ENCODE data around the gene CORT.
A peak's percentile ranks its signal among the peaks of the same experiment; 100 is the strongest.
"Not testable (repeated sequence)": the region's sequence is repeated elsewhere in the genome, so short reads cannot be mapped to it uniquely, and the experiment has no call there.

The CORT gene, protein sequence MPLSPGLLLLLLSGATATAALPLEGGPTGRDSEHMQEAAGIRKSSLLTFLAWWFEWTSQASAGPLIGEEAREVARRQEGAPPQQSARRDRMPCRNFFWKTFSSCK

DNA sequence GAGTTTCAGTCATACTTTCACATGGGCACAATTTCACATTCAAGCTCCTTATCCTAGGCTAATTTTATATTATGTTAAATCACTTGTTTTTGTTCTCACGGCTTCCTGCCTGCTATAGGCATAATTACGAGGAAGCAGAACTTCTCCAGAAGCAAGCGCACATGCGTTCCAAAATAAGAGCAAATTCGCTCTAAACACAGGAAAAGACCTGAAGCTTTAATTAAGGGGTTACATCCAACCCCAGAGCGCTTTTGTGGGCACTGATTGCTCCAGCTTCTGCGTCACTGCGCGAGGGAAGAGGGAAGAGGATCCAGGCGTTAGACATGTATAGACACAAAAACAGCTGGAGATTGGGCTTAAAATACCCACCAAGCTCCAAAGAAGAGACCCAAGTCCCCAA lies at the start of gene CORT:
Gene CORT (plus strand): TSS at position 281 of the 400 bp plus-strand sequence. CDS start 193 bp downstream, outside the sequence.
- DNase-seq, result no peak

DNA sequence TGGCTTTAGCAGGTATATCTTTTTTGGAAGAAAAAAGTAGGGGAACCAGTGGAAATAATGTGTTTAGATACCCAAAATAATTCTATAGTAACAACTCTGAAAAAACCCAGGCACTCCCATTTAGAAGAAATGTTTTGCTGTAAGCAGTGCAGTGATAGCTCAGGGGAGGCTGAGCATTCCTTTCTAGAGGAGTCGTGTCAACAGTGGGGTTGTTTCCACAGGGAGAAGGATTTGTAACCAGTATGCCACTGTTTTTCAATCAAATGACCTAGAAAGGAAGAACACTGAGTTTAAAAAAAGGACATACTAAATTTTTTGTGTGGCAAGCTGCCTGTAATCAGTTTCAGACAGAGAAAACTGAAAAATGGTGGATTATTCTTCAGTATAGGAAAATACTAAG lies 48.5 kb upstream of the CORT start:
- DNase-seq, result no peak

DNA sequence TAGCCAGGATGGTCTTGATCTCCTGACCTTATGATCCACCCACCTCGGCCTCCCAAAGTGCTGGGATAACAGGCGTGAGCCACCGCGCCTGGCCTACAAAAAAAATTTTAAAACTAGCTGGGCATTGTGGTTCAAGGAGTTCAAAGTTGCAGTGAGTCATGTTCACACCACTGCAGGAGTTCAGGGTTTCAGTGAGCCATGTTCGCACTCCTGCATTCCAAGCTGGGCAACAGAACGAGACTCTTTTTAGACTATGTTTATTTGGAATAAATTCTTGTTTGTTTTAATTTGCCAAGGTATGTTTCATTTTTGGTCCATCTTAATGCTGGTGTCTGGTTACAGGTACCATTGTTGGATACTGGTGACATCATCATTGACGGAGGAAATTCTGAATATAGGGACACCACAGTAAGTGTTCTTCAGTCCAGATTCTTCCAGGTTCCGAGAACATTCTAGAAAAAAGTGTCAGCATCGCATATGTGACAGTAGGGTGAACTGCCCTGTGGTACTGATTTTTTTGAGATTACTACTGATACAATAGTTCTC lies 47.0 kb upstream of the CORT start:
- no peak for DNase-seq

DNA sequence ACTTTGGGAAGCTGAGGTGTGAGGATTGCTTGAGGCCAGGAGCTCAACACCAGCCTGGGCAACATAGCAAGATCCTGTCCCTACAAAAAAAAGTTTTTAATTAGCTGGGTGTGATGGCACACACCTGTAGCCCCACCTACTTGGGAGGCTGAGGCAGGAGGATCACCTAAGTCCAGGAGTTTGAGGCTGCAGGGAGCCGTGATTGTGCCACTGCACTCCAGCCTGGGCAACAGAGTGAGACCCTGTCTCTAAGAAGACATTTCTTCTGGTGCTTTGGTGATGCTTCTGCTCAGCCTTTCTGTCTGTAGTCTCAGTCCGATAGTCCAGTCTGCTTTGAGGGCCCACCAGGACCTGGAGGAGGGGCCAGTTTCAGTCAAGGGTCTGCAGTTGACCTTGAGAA lies 42.6 kb upstream of the CORT start:
- no peak for DNase-seq

DNA sequence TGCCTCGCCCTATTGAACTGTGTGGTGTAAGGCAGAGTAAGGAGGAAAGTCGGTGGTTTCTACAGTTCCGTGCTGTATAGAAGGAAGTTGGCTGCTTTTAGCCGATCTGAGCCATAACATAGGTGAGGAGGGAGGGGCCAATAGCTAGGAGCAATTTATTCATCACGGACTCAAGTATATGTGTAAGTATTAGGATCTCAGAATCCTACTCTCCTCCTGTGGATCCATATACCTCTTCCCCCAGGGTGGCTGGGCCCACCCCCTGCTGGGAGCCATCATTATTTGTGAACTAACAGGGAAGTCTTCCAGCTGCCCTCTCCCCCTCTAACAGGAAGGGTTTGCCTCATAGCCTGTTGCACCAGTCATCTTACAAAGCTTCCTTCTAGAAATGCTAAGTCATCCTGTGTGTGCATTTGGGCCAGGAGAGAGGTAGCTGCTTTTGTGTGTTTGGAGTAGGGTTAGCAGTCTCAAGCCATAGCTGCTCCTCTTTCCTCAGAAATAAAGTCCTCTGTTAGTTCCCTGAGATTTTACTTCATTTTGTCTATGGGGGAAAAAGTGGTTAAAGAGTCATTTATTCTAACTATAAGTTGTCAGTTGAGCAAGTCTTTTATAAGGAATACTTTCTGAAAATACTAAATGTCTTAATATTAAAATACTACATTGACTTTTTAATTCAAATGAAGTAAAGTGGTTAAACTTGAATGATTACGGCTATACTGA lies 34.5 kb upstream of the CORT start:
- no peak for DNase-seq

DNA sequence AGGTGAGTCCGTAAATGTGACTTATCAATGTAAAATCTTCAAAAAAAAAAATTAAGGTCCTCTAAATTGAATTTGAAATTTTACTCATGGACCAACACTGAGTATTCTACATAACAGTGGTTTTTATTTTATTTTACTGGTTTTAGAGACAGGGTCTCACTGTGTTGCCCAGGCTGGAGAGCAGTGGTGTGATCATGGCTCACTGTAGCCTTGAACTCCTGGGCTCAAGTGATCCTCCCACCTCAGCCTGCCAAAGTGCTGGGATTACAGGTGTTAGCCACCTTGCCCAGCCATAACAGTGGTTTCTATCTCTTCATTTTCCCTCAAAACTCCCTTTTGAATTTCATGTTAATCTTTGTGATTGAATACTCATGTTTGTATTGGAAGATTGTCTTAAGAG lies 33.9 kb upstream of the CORT start:
- DNase-seq, result not testable (repeated sequence)

DNA sequence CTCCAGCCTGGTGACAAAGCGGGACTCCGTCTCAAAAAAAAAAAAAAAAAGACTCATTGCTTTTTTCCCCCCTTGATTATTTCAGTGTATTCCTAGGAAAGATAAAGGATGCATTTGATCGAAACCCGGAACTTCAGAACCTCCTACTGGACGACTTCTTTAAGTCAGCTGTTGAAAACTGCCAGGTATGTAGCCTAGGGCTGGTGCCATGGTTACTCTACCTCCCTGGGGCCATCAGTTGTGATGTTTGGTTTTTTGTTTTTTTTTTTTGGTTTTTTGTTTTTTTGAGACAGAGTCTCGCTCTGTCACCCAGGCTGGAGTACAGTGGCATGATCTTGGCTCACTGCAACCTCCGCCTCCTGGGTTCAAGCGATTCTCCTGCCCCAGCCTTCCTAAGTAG lies 31.1 kb upstream of the CORT start:
- not testable (repeated sequence) for DNase-seq

DNA sequence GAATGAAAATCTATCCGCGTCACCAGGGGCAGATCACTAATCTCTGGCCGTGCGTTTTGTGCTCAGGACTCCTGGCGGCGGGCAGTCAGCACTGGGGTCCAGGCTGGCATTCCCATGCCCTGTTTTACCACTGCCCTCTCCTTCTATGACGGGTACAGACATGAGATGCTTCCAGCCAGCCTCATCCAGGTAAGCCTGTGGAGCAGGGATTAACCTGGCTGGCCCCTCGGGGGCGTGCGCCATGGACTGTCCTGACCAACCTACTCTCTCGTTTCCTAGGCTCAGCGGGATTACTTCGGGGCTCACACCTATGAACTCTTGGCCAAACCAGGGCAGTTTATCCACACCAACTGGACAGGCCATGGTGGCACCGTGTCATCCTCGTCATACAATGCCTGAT lies 30.5 kb upstream of the CORT start:
- no peak for DNase-seq

DNA sequence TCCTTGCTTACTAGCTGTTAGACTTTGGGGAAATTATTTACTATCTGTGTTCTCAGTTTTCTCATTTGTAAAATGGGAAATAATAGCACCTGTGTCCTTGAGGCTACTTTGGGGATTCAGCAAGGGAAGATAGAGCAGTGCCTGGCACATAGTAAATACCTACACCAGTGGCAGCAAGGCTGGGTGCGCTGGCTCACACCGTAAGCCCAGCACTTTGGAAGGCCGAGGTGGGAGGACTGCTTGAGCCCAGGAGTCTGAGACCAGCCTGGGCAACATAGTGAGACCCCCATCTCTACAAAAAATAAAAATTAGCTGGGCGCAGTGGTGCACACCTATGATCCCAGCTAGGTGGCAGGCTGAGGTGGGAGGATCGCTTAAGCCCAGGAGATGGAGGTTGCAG lies 28.2 kb upstream of the CORT start:
- no peak for DNase-seq

DNA sequence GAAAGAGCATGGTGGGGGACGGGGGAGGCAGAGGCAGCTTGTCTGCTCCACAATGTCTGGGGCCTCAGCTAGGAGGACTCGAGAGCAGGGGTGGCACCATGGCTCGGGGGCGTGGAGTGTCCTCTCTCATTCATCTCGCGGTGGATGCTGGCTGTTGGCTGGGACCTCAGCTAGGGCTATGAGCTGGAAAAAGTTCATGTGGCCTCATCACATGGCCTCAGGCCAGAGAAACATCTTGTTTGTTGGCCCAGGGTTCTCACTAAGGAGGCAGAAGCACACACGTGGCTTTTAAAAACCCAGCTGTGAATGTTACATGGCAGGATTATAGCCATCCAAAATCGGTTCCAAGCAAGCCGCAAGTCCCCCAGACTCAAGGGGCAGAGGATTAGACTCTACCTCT lies 25.8 kb upstream of the CORT start:
- no peak for DNase-seq

DNA sequence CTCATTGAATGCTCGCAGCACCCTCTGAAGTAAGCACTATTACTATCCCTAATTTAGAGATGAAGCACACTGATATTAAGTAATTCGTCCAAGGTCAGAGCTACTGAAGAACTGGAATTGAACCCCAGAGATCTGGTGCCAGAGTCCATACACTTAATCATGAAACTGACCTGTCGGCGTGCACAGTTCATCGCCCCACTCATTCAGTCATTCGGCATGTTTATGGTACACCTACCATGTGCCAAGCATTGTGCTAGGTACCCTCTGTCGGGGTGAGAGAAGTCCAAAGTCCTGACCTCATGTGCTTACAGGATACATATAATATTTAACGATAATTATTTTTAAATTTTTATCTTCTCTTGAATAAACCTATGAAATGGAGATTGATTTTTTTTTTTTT lies 25.2 kb upstream of the CORT start:
- no peak for DNase-seq

DNA sequence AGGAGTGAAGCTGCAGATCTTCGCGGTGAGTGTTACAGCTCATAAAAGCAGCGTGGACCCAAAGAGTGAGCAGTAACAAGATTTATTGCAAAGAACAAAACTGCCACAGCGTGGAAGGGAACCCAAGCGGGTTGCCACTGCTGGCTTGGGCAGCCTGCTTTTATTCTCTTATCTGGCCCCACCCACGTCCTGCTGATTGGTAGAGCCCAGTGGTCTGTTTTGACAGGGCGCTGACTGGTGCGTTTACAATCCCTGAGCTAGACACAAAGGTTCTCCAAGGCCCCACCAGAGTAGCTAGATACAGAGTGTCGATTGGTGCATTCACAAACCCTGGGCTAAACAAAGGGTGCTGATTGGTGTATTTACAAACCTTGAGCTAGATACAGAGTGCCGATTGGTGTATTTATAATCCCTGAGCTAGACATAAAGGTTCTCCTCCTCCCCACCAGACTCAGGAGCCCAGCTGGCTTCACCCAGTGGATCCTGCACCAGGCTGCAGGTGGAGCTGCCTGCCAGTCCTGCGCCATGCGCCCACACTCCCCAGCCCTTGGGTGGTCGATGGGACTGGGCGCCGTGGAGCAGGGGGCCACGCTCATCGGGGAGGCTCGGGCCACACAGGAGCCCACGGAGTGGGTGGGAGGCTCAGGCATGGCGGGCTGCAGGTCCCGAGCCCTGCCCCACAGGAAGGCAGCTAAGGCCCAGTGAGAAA lies 23.9 kb upstream of the CORT start:
- not testable (repeated sequence) for DNase-seq

DNA sequence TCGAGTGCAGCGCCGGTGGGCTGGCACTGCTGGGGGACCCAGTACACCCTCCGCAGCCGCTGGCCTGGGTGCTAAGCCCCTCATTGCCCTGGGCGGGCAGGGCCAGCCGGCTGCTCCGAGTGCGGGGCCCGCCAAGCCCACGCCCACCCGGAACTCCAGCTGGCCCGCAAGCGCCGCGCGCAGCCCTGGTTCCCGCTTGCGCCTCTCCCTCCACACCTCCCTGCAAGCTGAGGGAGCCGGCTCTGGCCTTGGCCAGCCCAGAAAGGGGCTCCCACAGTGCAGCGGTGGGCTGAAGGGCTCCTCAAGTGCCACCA lies 23.3 kb upstream of the CORT start:
- DNase-seq, result not testable (repeated sequence)

DNA sequence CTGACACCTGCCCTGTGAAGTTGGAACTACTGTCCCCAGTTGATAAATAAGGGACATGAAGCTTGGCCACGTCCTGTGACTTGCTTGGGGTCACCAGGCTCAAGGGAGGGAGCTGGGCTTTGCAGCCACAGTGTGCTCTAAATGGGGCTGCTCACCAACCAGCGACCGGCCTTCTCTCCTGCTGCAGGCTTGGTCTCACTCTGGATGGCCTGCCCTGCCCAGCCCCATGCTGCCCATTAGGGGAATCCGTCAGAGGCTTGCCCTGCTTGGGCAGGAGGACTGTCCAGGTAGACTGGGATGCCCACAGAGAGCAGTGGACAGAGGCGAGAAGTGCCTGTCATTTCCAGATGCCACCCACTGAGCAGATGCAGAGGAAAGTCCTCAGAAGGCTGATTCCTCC lies 20.8 kb upstream of the CORT start:
- DNase-seq, result no peak

DNA sequence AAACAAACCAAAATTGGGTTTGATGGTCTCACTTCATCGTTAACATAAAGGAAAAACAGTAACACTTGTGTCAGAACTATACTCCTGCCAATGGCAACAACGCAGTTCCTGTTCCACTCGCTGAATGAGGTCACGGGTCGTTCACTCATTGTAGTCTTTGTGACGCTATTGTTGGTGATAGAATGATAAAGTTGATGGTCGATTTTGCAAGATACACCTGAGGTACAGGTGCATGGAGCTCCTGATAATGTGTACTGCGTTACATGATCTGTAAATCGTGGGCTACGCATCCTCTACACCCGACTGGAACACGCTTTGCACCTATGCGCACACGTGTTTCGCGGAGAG lies 20.0 kb upstream of the CORT start:
- DNase-seq, result peak; percentile 16 to 25

DNA sequence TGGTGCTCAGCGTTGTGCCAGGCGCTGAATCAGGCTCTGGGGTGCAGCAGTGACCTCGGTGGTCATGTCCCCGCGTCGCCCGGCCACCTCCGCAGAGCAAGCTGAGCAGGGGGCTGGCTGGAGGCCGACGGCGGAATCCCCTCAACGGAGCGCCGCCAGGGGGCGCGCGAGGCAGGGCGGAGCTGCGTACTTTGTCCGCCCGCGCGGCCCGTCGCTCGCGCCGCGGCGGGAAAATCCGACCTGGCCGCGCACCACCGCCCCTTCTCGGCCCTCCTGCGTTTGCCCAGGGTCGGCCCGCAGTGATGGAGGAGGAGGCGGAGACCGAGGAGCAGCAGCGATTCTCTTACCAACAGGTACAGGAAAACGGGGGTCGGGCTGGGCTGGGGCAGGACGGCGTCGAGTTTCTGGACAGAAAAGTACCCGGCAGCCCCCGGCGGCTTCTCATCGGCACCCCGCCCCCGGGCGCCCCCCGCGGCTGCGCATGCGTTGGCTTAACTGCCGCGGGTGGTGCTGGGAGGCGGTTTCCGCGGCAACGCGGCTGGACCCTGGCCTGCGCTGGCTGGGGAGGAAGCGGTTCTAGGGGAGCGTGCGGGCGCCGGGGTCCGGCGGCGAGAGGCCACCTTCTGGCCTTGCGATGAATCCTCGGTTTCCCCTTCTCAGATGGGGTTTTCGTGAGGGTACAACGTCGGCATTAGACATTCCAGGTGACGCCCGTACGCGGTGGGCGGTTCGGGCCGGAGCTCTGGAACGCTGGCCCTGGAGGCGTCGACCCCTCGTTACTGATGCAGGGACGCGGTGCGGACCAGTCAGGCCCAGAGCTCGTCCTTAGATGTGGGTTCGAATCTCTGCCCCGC lies 19.4 kb upstream of the CORT start, which contains the start of gene CENPS:
Gene CENPS (plus strand): TSS at position 218 of the 854 bp plus-strand sequence. CDS start 85 bp downstream, at position 303.
- DNase-seq, result peak; percentile 91 to 96

DNA sequence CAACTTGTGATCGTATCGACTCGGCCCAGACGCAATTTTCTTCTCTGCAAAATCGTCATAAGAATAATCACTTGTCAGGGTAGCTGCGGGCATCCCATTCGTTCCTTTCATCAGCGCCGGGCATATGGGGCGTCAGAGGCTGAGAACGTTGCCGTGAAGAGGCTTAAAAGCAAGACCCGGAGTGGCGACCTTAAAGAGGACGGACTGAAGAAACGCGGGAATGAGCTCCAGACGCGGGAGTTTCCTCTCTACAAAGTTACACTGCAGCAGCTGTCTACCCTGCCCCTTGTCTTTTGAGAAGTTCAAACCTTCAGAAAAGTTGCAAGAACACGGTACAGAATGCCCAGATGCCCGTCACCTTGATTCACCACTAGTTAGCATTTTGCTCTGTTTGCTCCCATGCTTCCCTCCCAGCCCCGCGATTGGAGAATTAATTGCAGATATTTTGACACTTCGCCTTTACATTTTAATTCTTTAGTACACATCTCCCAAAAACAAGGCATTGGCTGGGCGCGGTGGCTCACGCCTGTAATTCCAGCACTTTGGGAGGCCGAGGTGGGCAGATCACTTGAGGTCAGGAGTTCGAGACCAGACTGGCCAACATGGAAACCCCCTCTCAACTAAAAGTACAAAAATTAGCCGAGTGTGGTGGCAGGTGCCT lies 18.6 kb upstream of the CORT start:
- peak in 1 of 2 donors; percentile 20 for DNase-seq

DNA sequence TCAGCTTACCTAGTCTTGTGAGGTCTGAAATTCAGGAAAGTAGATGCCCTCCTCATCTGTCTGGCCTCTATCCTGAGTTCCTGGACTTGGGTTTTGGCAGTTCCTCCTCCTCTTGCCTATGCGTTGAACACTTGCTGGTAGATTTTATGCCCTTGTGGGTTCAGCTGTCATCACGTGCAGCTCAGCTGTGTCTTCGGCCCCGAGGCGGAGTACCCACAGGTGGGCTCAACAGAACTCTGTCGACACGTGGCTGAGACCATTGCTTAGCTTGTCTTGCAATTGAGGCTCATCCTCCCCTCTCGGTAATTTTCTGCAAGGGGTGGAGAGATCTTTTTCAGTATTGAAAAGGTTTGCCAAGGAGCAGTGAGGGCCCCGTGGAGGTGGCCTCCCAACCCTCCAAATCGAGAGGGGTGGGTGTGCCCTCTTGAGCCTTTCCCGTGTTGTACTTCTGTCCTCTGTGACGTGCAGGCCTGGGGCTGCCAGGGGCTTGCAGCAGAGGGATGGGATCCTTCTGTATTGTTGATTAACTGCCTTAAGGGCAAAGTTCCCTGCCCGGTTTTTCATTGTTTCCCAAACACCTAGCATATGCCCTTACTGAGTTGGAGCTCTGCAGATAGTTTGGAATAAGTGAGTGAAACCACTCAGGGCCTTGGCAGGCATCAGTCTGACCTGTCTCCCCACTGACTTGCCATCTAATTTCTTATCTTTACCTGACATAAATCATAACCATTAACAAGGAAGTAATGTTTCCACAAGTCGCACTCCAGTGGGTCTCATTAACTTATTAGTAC lies 16.7 kb upstream of the CORT start:
- DNase-seq, result no peak

DNA sequence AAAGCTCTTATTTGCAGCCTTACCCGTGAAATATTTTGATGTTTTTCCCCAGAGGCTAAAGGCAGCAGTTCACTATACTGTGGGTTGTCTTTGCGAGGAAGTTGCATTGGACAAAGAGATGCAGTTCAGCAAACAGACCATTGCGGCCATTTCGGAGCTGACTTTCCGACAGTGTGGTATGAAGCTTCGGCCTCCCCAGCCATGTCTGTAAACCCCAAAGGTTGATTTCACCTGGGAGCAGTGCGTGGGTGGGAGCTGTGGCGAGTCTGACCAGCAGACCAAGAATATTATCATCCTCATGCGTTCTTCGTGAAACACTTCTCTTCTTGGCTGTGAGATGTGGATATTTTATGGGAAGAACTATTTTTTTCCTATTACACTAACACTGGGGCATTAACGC lies 16.0 kb upstream of the CORT start:
- no peak for DNase-seq

DNA sequence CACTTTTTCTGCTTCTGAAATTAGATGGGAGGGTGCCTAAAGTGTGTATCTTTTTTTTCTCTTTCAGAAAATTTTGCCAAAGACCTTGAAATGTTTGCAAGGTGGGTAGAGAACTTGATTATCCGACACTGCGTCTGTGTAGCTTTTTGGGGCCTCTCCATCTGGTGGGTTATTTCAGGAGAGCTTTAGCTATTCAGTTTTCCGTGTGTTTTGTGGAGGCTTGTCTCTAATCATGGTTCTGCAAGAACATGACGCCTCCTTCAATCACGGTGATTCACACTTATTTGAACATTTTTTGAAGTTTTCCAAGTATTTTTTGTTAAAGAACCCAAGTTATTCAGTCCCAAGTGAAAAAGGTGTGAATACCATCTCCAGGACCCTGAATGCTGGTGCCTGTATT lies 15.2 kb upstream of the CORT start:
- no peak for DNase-seq

DNA sequence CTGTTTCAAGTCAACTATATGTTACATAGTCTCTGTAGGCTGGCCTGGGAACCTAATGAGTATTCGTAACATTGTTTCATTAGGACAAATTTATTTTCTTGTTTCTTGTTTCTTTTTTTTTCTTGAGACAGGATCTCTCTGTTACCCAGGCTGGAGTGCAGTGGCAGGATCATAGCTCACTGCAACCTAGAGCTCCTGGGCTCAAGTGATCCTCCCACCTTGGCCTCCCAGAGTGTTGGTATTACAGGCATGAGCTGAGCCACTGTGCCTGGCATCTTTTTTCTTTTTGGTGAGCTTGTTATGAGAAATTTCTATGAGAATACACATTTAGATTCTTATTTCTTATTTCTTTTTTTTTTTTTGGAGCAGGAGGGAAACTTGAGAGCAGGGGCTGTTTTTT lies 12.8 kb upstream of the CORT start:
- no peak for DNase-seq

DNA sequence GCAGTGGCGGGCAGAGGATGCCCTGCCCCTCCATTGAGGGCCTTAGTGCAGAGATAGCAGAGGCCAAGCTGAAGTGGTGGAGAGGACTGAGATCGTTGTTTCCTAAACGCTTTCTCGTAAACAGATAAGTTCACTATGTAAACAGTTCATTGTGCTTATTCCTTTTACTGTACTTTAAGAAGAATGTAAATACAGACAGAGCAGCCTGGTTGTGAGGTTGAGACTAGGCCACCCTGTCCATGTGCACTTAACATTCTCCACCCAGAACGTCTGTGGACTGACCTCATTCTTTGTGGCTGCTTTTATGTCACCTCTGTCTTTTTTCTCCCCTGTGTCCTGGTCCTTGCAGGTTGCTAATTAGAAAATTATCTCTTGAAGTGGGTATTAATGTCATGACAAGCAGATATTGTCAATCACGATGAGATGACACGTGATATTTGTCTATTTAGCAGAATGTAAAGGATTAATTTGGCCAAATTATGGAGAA lies 11.1 kb upstream of the CORT start:
- DNase-seq, result no peak
